ENCODE measurements around the gene LTBP1.

DNA sequence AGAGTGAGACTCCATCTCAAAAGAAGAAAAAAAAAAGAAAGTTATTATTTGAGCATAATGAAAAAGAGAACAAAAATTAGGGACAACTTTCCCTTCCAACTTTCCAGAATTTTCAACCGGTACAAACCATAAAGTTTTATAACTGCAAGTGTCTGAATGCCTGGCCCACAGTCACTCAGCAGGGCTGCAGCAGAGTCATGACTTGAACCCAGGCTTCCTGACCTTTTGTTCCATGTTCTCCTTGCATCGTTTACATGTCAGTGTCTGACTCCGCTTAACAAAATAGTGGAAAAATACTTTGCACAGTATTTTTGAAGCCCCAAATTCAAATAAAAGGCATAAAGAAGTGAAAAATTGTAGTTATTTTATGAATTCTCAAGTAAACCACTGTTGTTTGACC lies 82.7 kb downstream of the LTBP1 start:
- TF ChIP-seq, protein P1, sequence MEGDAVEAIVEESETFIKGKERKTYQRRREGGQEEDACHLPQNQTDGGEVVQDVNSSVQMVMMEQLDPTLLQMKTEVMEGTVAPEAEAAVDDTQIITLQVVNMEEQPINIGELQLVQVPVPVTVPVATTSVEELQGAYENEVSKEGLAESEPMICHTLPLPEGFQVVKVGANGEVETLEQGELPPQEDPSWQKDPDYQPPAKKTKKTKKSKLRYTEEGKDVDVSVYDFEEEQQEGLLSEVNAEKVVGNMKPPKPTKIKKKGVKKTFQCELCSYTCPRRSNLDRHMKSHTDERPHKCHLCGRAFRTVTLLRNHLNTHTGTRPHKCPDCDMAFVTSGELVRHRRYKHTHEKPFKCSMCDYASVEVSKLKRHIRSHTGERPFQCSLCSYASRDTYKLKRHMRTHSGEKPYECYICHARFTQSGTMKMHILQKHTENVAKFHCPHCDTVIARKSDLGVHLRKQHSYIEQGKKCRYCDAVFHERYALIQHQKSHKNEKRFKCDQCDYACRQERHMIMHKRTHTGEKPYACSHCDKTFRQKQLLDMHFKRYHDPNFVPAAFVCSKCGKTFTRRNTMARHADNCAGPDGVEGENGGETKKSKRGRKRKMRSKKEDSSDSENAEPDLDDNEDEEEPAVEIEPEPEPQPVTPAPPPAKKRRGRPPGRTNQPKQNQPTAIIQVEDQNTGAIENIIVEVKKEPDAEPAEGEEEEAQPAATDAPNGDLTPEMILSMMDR (IDR thresholded peaks at IDR 0.05): no peak
- TF ChIP-seq EZH2 (IDR thresholded peaks at IDR 0.05; ENCODE audit: borderline replicate concordance, insufficient read depth, low read depth, low read length, poor library complexity, severe bottlenecking): no peak
